HepG2 (cell line): Measurements from ENCODE around the gene DLG5. TPM values are rescaled to one million over a fixed set of nuclear protein-coding genes. Genes with fewer than 3 reads are reported as not detected.

Experiments used
- ATAC-seq: fragments of 200-7000 bp; cut with Tn5 transposase; 3 replicates; pipeline ENCODE4 v1.9.1; 2020; ENCODE audit warnings: mild to moderate bottlenecking, moderate library complexity
- Bru-seq: library from RNA; stranded (reverse); fragments of 400-500 nt; gene quantifications from one replicate; lab custom pipeline; 2021; lab: Mats Ljungman, UMichigan
- BruChase-seq, 2 experiments: library from RNA; stranded (reverse); fragments of 400-500 nt; gene quantifications; one replicate each; lab custom pipeline; 2021; lab: Mats Ljungman, UMichigan
- BruUV-seq: library from RNA; stranded (reverse); fragments of 400-500 nt; replicated peaks from 2 replicates; lab custom pipeline; 2021; lab: Mats Ljungman, UMichigan
- CTCF ChIA-PET: fragments of 300-600 bp; formaldehyde crosslinking; extraction: SDS; loops from one replicate; lab custom pipeline; 2021; ENCODE audit warnings: low total read pairs, inconsistent platforms, low intra/inter-chr PET ratio; lab: Yijun Ruan, JAX
- POLR2A ChIA-PET: fragments of 350-600 bp; sonication (Branson Sonifier 250); formaldehyde crosslinking; loops from one replicate; lab custom pipeline; 2020; ENCODE audit warnings: antibody characterized with exemption, inconsistent platforms; lab: Yijun Ruan, JAX
- DNase-seq: peaks from one replicate; pipeline ENCODE4 v3.0.0-alpha.2; 2015; ENCODE audit warnings: low spot score
- FAIRE-seq: peaks from 3 replicates; lab custom pipeline; 2011; peaks lifted over from hg19 to GRCh38; lab: Jason Lieb, UNC
- H2AFZ ChIP-seq: one replicate; pipeline ENCODE4 v1.6.1; 2011; ENCODE audit warnings: low read length, inconsistent platforms
- H3K27ac ChIP-seq: fragments of 300-600 bp; 3 replicates; pipeline ENCODE4 v1.8.0; 2011; ENCODE audit warnings: mixed run types, mild to moderate bottlenecking, mixed read lengths, low read length, inconsistent platforms; ENCODE audit not compliant: insufficient read depth; ENCODE audit errors: extremely low read length
- H3K27me3 ChIP-seq, 2 experiments: fragments of 200-600 bp in 1 of 2; 2 replicates in 1 of 2; 3 replicates in 1 of 2; pipeline versions ENCODE4 v1.6.0 to v1.8.0; 2011; ENCODE audit warnings: low read length in 2 of 2, mild to moderate bottlenecking in 2 of 2, moderate library complexity in 2 of 2, inconsistent platforms in 1 of 2; ENCODE audit not compliant: insufficient read depth in 2 of 2, control insufficient read depth in 1 of 2
- H3K36me3 ChIP-seq, 2 experiments: fragments of 200-600 bp in 1 of 2; replicated peaks in 1 of 2; 2 replicates in 1 of 2; 3 replicates in 1 of 2; pipeline versions ENCODE4 v1.5.1 to v1.8.0; 2011; ENCODE audit warnings: low read length in 2 of 2, inconsistent platforms in 1 of 2; ENCODE audit not compliant: insufficient read depth in 2 of 2, control insufficient read depth in 1 of 2
- H3K4me1 ChIP-seq: 2 replicates; pipeline ENCODE4 v1.5.1; 2012; ENCODE audit warnings: low read length, inconsistent platforms; ENCODE audit not compliant: insufficient read depth
- H3K4me2 ChIP-seq: 2 replicates; pipeline ENCODE4 v1.6.0; 2011; ENCODE audit warnings: low read depth, low read length, inconsistent platforms
- H3K4me3 ChIP-seq, 3 experiments: fragments of 200-600 bp in 1 of 3; sonication (generic), shearing (Covaris generic) in 1 of 3; replicated peaks in 1 of 3; 2 replicates each; pipeline ENCODE4 v1.5.1; 2011 to 2016; ENCODE audit warnings: low read length in 3 of 3, inconsistent platforms in 2 of 3, low read depth in 2 of 3, mild to moderate bottlenecking in 2 of 3, control low read depth in 1 of 3, mixed read lengths in 1 of 3; ENCODE audit not compliant: insufficient read depth in 1 of 3
- H3K79me2 ChIP-seq: one replicate; pipeline ENCODE4 v1.6.1; 2011; ENCODE audit warnings: low read length, inconsistent platforms; ENCODE audit not compliant: insufficient read depth
- H3K9ac ChIP-seq: 2 replicates; pipeline ENCODE4 v1.6.0; 2011; ENCODE audit warnings: mild to moderate bottlenecking, low read depth, low read length, inconsistent platforms; ENCODE audit not compliant: insufficient read depth
- H3K9me3 ChIP-seq: 2 replicates; pipeline ENCODE4 v1.5.1; 2012; ENCODE audit warnings: mild to moderate bottlenecking, low read length
- H4K20me1 ChIP-seq: 2 replicates; pipeline ENCODE4 v1.6.0; 2011; ENCODE audit warnings: inconsistent platforms, mild to moderate bottlenecking, low read length, moderate library complexity; ENCODE audit not compliant: insufficient read depth
- EEA1 ChIP-seq: sonication (generic); formaldehyde crosslinking; IDR thresholded peaks from 2 replicates; pipeline ENCODE4 v1.5.1; 2020; ENCODE audit warnings: mild to moderate bottlenecking, missing genetic modification reagents, borderline replicate concordance
- HNRNPLL ChIP-seq: fragments of 200-400 bp; formaldehyde crosslinking; IDR thresholded peaks from 2 replicates; pipeline ENCODE4 v1.6.1; 2017; ENCODE audit warnings: mild to moderate bottlenecking, low read depth, low read length; ENCODE audit not compliant: poor library complexity, severe bottlenecking
- MAX ChIP-seq: IDR thresholded peaks from 2 replicates; pipeline ENCODE4 v1.6.1; 2012; ENCODE audit warnings: inconsistent platforms
- SAP130 ChIP-seq: IDR thresholded peaks from 2 replicates; pipeline ENCODE4 v1.6.1; 2016; ENCODE audit warnings: low read depth
- TOE1 ChIP-seq: sonication (generic); formaldehyde crosslinking; IDR thresholded peaks from 2 replicates; pipeline ENCODE4 v1.4.0; 2020; ENCODE audit warnings: mild to moderate bottlenecking, missing genetic modification reagents
- ZBTB2 ChIP-seq: sonication (generic); formaldehyde crosslinking; IDR thresholded peaks from 2 replicates; pipeline ENCODE4 v1.8.0; 2022; ENCODE audit warnings: low read depth, missing genetic modification reagents
- ZFX ChIP-seq: sonication (generic); formaldehyde crosslinking; IDR thresholded peaks from 2 replicates; pipeline ENCODE4 v1.4.0; 2020; ENCODE audit warnings: mild to moderate bottlenecking, low read depth, missing genetic modification reagents, moderate library complexity
- ZNF136 ChIP-seq: sonication (generic); formaldehyde crosslinking; IDR thresholded peaks from 2 replicates; pipeline ENCODE4 v1.8.1; 2022; ENCODE audit warnings: low read depth, mild to moderate bottlenecking, moderate library complexity, missing genetic modification reagents
- WGBS: methylation state at CpG from one replicate; pipeline ENCODE4 v1.1.6; 2017; ENCODE audit warnings: low lambda C conversion rate; 5-methylcytosine and 5-hydroxymethylcytosine counted together
- in situ Hi-C: cut with HindIII; loops from 2 replicates; pipeline ENCODE4 v1.10.0; 2017; ENCODE audit warnings: low pct_unique_long_range_greater_than_20kb; ENCODE audit not compliant: extremely low pct_ligation_motif_present
- intact Hi-C: fragments of 100-400 bp; cut with micrococcal nuclease; formaldehyde crosslinking; loops from one replicate; pipeline ENCODE4 v1.10.0; 2022; ENCODE audit not compliant: unreplicated experiment
- long read RNA-seq, 2 experiments: library from RNA in 1 of 2; library from polyadenylated mRNA in 1 of 2; stranded (forward) in 1 of 2; unstranded in 1 of 2; transcript quantifications; one replicate each; pipeline ENCODE4 v2.0.0, GENCODE V29; 2019 to 2022
- polyA minus RNA-seq, 3 experiments: library from RNA; depleted of rRNA, polyadenylated mRNA; stranded (reverse); fragments of >200 nt; gene quantifications; 2 replicates each; pipeline ENCODE4 v1.2.3, GENCODE V29; 2011; ENCODE audit warnings: low replicate concordance in 1 of 3
- polyA plus RNA-seq, 8 experiments: library from polyadenylated mRNA; depleted of rRNA in 3 of 8; stranded (reverse) in 7 of 8; unstranded in 1 of 8; fragments of >200 nt; fragmentation: Illumina TruSeq in 4 of 8; extraction: Trizol in 4 of 8; gene quantifications; 2 replicates each; pipeline versions ENCODE4 v1.2.1 to v1.2.3, GENCODE V29; 2011 to 2016; ENCODE audit warnings: low read depth in 4 of 8, missing spikeins in 1 of 8, mixed read lengths in 1 of 8; ENCODE audit not compliant: insufficient read depth in 1 of 8
- total RNA-seq, 5 experiments: library from RNA; depleted of rRNA; stranded (reverse); fragments of >200 nt; fragmentation: Illumina TruSeq; extraction: Trizol; gene quantifications; 2 replicates each; pipeline ENCODE4 v1.2.3, GENCODE V29; 2016; ENCODE audit warnings: low read depth in 1 of 5

The DLG5 gene, protein sequence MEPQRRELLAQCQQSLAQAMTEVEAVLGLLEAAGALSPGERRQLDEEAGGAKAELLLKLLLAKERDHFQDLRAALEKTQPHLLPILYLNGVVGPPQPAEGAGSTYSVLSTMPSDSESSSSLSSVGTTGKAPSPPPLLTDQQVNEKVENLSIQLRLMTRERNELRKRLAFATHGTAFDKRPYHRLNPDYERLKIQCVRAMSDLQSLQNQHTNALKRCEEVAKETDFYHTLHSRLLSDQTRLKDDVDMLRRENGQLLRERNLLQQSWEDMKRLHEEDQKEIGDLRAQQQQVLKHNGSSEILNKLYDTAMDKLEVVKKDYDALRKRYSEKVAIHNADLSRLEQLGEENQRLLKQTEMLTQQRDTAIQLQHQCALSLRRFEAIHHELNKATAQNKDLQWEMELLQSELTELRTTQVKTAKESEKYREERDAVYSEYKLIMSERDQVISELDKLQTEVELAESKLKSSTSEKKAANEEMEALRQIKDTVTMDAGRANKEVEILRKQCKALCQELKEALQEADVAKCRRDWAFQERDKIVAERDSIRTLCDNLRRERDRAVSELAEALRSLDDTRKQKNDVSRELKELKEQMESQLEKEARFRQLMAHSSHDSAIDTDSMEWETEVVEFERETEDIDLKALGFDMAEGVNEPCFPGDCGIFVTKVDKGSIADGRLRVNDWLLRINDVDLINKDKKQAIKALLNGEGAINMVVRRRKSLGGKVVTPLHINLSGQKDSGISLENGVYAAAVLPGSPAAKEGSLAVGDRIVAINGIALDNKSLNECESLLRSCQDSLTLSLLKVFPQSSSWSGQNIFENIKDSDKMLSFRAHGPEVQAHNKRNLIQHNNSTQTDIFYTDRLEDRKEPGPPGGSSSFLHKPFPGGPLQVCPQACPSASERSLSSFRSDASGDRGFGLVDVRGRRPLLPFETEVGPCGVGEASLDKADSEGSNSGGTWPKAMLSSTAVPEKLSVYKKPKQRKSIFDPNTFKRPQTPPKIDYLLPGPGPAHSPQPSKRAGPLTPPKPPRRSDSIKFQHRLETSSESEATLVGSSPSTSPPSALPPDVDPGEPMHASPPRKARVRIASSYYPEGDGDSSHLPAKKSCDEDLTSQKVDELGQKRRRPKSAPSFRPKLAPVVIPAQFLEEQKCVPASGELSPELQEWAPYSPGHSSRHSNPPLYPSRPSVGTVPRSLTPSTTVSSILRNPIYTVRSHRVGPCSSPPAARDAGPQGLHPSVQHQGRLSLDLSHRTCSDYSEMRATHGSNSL (N-terminal part only)
- total RNA-seq (2016; rRNA removed; fragmentation: Illumina TruSeq; extraction: Trizol) (15.1 and 15.5 TPM in 2 replicates), polyA plus RNA-seq (2011; rRNA removed) (18.2 and 20.9 TPM in 2 replicates), polyA minus RNA-seq (2011; rRNA and poly(A)+ RNA removed; ENCODE audit: low replicate concordance) (19.1 and 24.2 TPM in 2 replicates), Bru-seq, nascent RNA (percentile 75 among the genes with signal in this experiment), BruChase-seq, experiment 1, labeled RNA remaining after a 6-hour chase (percentile 79 among the genes with signal in this experiment), BruChase-seq, experiment 2, labeled RNA remaining after a 2-hour chase (percentile 74 among the genes with signal in this experiment)
- total RNA-seq (2016; cell fraction: cytosol; rRNA removed; fragmentation: Illumina TruSeq; extraction: Trizol; ENCODE audit: low read depth) = 4.8 and 5.9 TPM in 2 replicates
- total RNA-seq (2016; cell fraction: insoluble cytoplasmic fraction; rRNA removed; fragmentation: Illumina TruSeq; extraction: Trizol) = 13.9 and 15.8 TPM in 2 replicates
- 6.6 and 7.8 TPM in 2 replicates for total RNA-seq (2016; cell fraction: membrane; rRNA removed; fragmentation: Illumina TruSeq; extraction: Trizol)
- total RNA-seq (2016; cell fraction: nucleus; rRNA removed; fragmentation: Illumina TruSeq; extraction: Trizol) = 18.8 and 22.2 TPM in 2 replicates
- 11.7 and 13.7 TPM in 2 replicates for polyA plus RNA-seq (2011; cell fraction: cytosol; rRNA removed)
- polyA plus RNA-seq (2011; cell fraction: nucleus; rRNA removed) = 164 and 167 TPM in 2 replicates
- polyA plus RNA-seq (2012) = 15.1 and 34.9 TPM in 2 replicates
- polyA plus RNA-seq (2016; cell fraction: cytosol; fragmentation: Illumina TruSeq; extraction: Trizol; ENCODE audit: low read depth) = 1.1 TPM in 2 replicates
- polyA plus RNA-seq (2016; cell fraction: insoluble cytoplasmic fraction; fragmentation: Illumina TruSeq; extraction: Trizol; ENCODE audit: low read depth) = 16.9 and 19.7 TPM in 2 replicates
- 3.0 and 4.2 TPM in 2 replicates for polyA plus RNA-seq (2016; cell fraction: membrane; fragmentation: Illumina TruSeq; extraction: Trizol; ENCODE audit: low read depth)
- polyA plus RNA-seq (2016; cell fraction: nucleus; fragmentation: Illumina TruSeq; extraction: Trizol; ENCODE audit: insufficient read depth, low read depth) = 49.2 and 54.4 TPM in 2 replicates
- 12.4 and 14.9 TPM in 2 replicates for polyA minus RNA-seq (2011; cell fraction: cytosol; rRNA and poly(A)+ RNA removed)
- 29.7 and 35.3 TPM in 2 replicates for polyA minus RNA-seq (2011; cell fraction: nucleus; rRNA and poly(A)+ RNA removed)
- long read RNA-seq, experiment 1, partial matches to known transcripts = 4 of 8 reads
- long read RNA-seq, experiment 1, other reads (novel, unspliced or antisense) = 4 of 8 reads
- long read RNA-seq, experiment 2, partial matches to known transcripts = 22 of 79 reads
- long read RNA-seq, experiment 2, other reads (novel, unspliced or antisense) = 57 of 79 reads

- no peak for FAIRE-seq
- TF ChIP-seq TOE1 (CRISPR knock-in tag) (no peak), ZBTB2 (0 out of 2 replicates have a peak, but pooled peaks have one; percentile 53), SAP130 (CRISPR knock-in tag) (peak; percentile 25), HNRNPLL (peak; percentile 19), EEA1 (0 out of 2 replicates have a peak, but pooled peaks have one; percentile 33), ZNF136 (CRISPR knock-in tag) (no peak), ZFX (peak; percentile 15), MAX (peak; percentile 22; the same call in 1 of the 2 replicates)
These were observed at the start of gene DLG5 for GRCh38 chr10:77926566-77927401. TSS of gene DLG5 (minus strand) at chr10:77926755. CDS start at chr10:77926520, 235 bp downstream.

More at GRCh38 chr10:77926566-77927401, at the start of gene DLG5:
- Histone ChIP-seq H3K4me2 (peak within 1 kb of the TSS; percentile 87), H3K9me3 (no peaks in the 10 kb centered on the region), H3K4me3 (peak within 1 kb of the TSS; percentile 73 to 92 (median 89)), H3K27ac (peak within 1 kb of the TSS; percentile 57), H3K9ac (peak within 1 kb of the TSS; percentile 76), H2AFZ (peak within 1 kb of the TSS; percentile 32), H4K20me1 (peaks cover 4% of the 10 kb centered on the region), H3K36me3 (no peaks in the 10 kb centered on the region; a peak in 1 of 5 replicates), H3K4me1 (peaks cover 54% of the 10 kb centered on the region), H3K79me2 (peaks cover 43% of the 10 kb centered on the region), H3K27me3 (no peaks in the 10 kb centered on the region)
- ChIA-PET CTCF (interaction anchor here (0.8 to 1.8 kb wide), 2 partner anchors 80 to 81 kb away, joined by 3 to 5 read pairs; no protein-coding TSS in a partner anchor), POLR2A (interaction anchor here (0.7 to 3.2 kb wide), 10 partner anchors 13 to 63 kb away, joined by 3 to 14 read pairs (median 3); no protein-coding TSS in a partner anchor)
- intact Hi-C loops (loop anchor here (5.0 kb wide), 2 partner anchors 46 to 79 kb away; no protein-coding TSS in a partner anchor), in situ Hi-C loops (no loop called here)
- DNase-seq = no peak
- WGBS = 0% methylated on average over 11 of the region's 95 CpGs
- BruUV-seq = no TSS peak
- peak; percentile 50 for ATAC-seq
